Measurements from ENCODE around the gene CYGB.

CYGB gene

DNA sequence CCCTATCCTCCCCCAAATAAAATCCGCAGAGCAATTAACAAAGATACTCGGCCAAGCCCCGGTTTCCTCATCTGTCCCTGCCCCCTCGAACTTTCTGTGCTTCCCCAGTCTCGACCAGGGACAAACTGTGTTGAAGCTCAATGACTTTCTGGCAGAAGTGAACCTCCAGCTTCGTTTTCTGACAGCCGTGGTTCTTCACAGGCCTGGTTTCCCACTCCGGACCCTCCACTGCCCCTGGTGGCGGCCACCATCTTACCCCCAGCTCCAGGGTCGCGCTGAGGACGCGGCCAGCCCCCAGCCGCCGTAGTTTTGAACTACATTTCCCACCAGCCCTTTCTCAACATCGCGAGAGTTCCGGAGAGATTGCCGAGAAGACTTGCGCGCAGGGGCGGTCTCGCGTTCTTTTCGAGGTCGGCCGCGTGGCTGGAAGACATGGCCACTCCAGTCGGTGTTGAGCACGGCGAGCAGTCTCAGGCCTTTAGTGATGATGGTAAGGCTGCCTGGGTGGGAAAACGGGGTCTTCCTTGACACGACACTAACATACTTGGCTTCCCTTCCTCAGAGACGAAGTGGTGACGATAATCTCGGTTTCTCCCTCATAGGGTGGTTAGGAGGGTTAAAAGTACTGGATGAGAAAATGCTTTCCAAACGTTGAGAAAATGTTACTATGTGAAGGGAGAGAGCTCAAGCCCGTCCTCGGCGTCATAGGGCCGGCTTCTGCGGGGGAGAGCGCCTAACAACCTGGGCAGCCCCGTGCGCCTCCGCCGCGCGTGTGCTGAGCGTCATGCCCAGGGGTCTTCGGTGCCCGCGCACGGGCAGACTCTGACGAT lies 20.1 kb upstream of the CYGB start (continued):
- TF ChIP-seq, protein P1, sequence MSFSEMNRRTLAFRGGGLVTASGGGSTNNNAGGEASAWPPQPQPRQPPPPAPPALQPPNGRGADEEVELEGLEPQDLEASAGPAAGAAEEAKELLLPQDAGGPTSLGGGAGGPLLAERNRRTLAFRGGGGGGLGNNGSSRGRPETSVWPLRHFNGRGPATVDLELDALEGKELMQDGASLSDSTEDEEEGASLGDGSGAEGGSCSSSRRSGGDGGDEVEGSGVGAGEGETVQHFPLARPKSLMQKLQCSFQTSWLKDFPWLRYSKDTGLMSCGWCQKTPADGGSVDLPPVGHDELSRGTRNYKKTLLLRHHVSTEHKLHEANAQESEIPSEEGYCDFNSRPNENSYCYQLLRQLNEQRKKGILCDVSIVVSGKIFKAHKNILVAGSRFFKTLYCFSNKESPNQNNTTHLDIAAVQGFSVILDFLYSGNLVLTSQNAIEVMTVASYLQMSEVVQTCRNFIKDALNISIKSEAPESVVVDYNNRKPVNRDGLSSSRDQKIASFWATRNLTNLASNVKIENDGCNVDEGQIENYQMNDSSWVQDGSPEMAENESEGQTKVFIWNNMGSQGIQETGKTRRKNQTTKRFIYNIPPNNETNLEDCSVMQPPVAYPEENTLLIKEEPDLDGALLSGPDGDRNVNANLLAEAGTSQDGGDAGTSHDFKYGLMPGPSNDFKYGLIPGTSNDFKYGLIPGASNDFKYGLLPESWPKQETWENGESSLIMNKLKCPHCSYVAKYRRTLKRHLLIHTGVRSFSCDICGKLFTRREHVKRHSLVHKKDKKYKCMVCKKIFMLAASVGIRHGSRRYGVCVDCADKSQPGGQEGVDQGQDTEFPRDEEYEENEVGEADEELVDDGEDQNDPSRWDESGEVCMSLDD (tag by site-specific recombination; IDR thresholded peaks at IDR 0.05) = 0 out of 2 replicates have a peak, but pooled peaks have one; percentile 8
- TF ChIP-seq ZBTB20 (tag by site-specific recombination; IDR thresholded peaks at IDR 0.05) (peak; percentile 78), ZBTB8A (tag by site-specific recombination; IDR thresholded peaks at IDR 0.05) (peak; percentile 33), BCL11B (tag by site-specific recombination; IDR thresholded peaks at IDR 0.05; ENCODE audit: low read depth) (0 out of 2 replicates have a peak, but pooled peaks have one; percentile 61), ZNF654 (tag by site-specific recombination; IDR thresholded peaks at IDR 0.05; ENCODE audit: low read depth) (no peak), OSR2 (tag by site-specific recombination; IDR thresholded peaks at IDR 0.05) (no peak), ZNF157 (tag by site-specific recombination; IDR thresholded peaks at IDR 0.05) (no peak), ZNF621 (tag by site-specific recombination; IDR thresholded peaks at IDR 0.05) (no peak), ZNF76 (tag by site-specific recombination; IDR thresholded peaks at IDR 0.05; ENCODE audit: borderline replicate concordance, low read depth) (peak; percentile 95), SP3 (tag by site-specific recombination; IDR thresholded peaks at IDR 0.05) (peak; percentile 81), TRIM28 (IDR thresholded peaks at IDR 0.05; ENCODE audit: borderline replicate concordance, low read length) (no peak), ZNF792 (tag by site-specific recombination; IDR thresholded peaks at IDR 0.05) (no peak), ZNF623 (tag by site-specific recombination; IDR thresholded peaks at IDR 0.05) (no peak; the same call in none of the 2 replicates), ZNF658 (tag by site-specific recombination; IDR thresholded peaks at IDR 0.05) (no peak), ZNF324 (tag by site-specific recombination; IDR thresholded peaks at IDR 0.05) (0 out of 2 replicates have a peak, but pooled peaks have one; percentile 53)
- TF ChIP-seq, protein P2, sequence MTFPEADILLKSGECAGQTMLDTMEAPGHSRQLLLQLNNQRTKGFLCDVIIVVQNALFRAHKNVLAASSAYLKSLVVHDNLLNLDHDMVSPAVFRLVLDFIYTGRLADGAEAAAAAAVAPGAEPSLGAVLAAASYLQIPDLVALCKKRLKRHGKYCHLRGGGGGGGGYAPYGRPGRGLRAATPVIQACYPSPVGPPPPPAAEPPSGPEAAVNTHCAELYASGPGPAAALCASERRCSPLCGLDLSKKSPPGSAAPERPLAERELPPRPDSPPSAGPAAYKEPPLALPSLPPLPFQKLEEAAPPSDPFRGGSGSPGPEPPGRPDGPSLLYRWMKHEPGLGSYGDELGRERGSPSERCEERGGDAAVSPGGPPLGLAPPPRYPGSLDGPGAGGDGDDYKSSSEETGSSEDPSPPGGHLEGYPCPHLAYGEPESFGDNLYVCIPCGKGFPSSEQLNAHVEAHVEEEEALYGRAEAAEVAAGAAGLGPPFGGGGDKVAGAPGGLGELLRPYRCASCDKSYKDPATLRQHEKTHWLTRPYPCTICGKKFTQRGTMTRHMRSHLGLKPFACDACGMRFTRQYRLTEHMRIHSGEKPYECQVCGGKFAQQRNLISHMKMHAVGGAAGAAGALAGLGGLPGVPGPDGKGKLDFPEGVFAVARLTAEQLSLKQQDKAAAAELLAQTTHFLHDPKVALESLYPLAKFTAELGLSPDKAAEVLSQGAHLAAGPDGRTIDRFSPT (tag by site-specific recombination; IDR thresholded peaks at IDR 0.05) = peak; percentile 54; the same call in 1 of the 2 replicates
- TF ChIP-seq, protein P3, sequence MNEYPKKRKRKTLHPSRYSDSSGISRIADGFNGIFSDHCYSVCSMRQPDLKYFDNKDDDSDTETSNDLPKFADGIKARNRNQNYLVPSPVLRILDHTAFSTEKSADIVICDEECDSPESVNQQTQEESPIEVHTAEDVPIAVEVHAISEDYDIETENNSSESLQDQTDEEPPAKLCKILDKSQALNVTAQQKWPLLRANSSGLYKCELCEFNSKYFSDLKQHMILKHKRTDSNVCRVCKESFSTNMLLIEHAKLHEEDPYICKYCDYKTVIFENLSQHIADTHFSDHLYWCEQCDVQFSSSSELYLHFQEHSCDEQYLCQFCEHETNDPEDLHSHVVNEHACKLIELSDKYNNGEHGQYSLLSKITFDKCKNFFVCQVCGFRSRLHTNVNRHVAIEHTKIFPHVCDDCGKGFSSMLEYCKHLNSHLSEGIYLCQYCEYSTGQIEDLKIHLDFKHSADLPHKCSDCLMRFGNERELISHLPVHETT (tag by site-specific recombination; IDR thresholded peaks at IDR 0.05) = 0 out of 2 replicates have a peak, but pooled peaks have one; percentile 14
- TF ChIP-seq, protein P4, sequence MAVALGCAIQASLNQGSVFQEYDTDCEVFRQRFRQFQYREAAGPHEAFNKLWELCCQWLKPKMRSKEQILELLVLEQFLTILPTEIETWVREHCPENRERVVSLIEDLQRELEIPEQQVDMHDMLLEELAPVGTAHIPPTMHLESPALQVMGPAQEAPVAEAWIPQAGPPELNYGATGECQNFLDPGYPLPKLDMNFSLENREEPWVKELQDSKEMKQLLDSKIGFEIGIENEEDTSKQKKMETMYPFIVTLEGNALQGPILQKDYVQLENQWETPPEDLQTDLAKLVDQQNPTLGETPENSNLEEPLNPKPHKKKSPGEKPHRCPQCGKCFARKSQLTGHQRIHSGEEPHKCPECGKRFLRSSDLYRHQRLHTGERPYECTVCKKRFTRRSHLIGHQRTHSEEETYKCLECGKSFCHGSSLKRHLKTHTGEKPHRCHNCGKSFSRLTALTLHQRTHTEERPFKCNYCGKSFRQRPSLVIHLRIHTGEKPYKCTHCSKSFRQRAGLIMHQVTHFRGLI (tag by site-specific recombination; IDR thresholded peaks at IDR 0.05) = 0 out of 2 replicates have a peak, but pooled peaks have one; percentile 36
- TF ChIP-seq, protein P5, sequence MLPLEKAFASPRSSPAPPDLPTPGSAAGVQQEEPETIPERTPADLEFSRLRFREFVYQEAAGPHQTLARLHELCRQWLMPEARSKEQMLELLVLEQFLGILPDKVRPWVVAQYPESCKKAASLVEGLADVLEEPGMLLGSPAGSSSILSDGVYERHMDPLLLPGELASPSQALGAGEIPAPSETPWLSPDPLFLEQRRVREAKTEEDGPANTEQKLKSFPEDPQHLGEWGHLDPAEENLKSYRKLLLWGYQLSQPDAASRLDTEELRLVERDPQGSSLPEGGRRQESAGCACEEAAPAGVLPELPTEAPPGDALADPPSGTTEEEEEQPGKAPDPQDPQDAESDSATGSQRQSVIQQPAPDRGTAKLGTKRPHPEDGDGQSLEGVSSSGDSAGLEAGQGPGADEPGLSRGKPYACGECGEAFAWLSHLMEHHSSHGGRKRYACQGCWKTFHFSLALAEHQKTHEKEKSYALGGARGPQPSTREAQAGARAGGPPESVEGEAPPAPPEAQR (tag by site-specific recombination; IDR thresholded peaks at IDR 0.05) = peak; percentile 30; the same call in 1 of the 2 replicates
- TF ChIP-seq, protein P6, sequence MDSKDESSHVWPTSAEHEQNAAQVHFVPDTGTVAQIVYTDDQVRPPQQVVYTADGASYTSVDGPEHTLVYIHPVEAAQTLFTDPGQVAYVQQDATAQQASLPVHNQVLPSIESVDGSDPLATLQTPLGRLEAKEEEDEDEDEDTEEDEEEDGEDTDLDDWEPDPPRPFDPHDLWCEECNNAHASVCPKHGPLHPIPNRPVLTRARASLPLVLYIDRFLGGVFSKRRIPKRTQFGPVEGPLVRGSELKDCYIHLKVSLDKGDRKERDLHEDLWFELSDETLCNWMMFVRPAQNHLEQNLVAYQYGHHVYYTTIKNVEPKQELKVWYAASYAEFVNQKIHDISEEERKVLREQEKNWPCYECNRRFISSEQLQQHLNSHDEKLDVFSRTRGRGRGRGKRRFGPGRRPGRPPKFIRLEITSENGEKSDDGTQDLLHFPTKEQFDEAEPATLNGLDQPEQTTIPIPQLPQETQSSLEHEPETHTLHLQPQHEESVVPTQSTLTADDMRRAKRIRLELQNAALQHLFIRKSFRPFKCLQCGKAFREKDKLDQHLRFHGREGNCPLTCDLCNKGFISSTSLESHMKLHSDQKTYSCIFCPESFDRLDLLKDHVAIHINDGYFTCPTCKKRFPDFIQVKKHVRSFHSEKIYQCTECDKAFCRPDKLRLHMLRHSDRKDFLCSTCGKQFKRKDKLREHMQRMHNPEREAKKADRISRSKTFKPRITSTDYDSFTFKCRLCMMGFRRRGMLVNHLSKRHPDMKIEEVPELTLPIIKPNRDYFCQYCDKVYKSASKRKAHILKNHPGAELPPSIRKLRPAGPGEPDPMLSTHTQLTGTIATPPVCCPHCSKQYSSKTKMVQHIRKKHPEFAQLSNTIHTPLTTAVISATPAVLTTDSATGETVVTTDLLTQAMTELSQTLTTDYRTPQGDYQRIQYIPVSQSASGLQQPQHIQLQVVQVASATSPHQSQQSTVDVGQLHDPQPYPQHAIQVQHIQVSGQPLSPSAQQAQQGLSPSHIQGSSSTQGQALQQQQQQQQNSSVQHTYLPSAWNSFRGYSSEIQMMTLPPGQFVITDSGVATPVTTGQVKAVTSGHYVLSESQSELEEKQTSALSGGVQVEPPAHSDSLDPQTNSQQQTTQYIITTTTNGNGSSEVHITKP (tag by site-specific recombination; IDR thresholded peaks at IDR 0.05) = 0 out of 2 replicates have a peak, but pooled peaks have one; percentile 45
- TF ChIP-seq, protein P7, sequence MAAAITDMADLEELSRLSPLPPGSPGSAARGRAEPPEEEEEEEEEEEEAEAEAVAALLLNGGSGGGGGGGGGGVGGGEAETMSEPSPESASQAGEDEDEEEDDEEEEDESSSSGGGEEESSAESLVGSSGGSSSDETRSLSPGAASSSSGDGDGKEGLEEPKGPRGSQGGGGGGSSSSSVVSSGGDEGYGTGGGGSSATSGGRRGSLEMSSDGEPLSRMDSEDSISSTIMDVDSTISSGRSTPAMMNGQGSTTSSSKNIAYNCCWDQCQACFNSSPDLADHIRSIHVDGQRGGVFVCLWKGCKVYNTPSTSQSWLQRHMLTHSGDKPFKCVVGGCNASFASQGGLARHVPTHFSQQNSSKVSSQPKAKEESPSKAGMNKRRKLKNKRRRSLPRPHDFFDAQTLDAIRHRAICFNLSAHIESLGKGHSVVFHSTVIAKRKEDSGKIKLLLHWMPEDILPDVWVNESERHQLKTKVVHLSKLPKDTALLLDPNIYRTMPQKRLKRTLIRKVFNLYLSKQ (tag by site-specific recombination; IDR thresholded peaks at IDR 0.05; ENCODE audit: borderline replicate concordance) = no peak
